Uterus (tissue), 4 donors: ENCODE results near the gene SFN. TPM values are rescaled to one million over a fixed set of nuclear protein-coding genes. Genes with fewer than 3 reads are reported as not detected.
A peak's percentile ranks its signal among the peaks of the same experiment; 100 is the strongest.

ENCODE experiments used
- DNase-seq, 2 donors: peaks; one replicate each; pipeline ENCODE4 v3.0.0-alpha.2; 2019 to 2020
- H3K27ac ChIP-seq, 2 donors: fragments of 200-600 bp; sonication (generic); 1 replicate in 1 of 2; 2 replicates in 1 of 2; pipeline ENCODE4 v1.5.1; 2016 to 2018
- H3K27me3 ChIP-seq, 2 donors: fragments of 200-600 bp; sonication (generic); one replicate each; pipeline ENCODE4 v1.5.1; 2018 to 2019; ENCODE audit warnings: control low read depth in 1 of 2
- H3K36me3 ChIP-seq, 2 donors: fragments of 200-600 bp; sonication (generic); one replicate each; pipeline ENCODE4 v1.5.1; 2019; ENCODE audit warnings: control low read depth in 1 of 2
- H3K4me1 ChIP-seq, 2 donors: fragments of 200-600 bp; sonication (generic); one replicate each; pipeline ENCODE4 v1.5.1; 2018 to 2019; ENCODE audit warnings: control low read depth in 1 of 2
- H3K4me3 ChIP-seq, 2 donors: fragments of 200-600 bp; sonication (generic); 1 replicate in 1 of 2; 2 replicates in 1 of 2; pipeline ENCODE4 v1.5.1; 2018 to 2019; ENCODE audit warnings: mild to moderate bottlenecking in 1 of 2
- H3K9me3 ChIP-seq, 2 donors: fragments of 200-600 bp; sonication (generic); one replicate each; pipeline ENCODE4 v1.5.1; 2019; ENCODE audit warnings: control low read depth in 1 of 2
- CTCF ChIP-seq, 4 experiments: fragments of 200-600 bp in 2 of 4; fragments of 450-650 bp in 2 of 4; sonication (generic) in 2 of 4; IDR thresholded peaks; one replicate each; pipeline ENCODE4 v1.5.1; 2016 to 2019; ENCODE audit warnings: antibody characterized with exemption in 4 of 4, mild to moderate bottlenecking in 2 of 4, moderate library complexity in 1 of 4
- POLR2A ChIP-seq, 2 donors: fragments of 450-650 bp; IDR thresholded peaks; one replicate each; pipeline ENCODE4 v1.6.1; 2016; ENCODE audit warnings: antibody characterized with exemption in 2 of 2, mild to moderate bottlenecking in 1 of 2, moderate library complexity in 1 of 2
- intact Hi-C: fragments of 100-400 bp; cut with DNase I; formaldehyde crosslinking; loops from one replicate; pipeline ENCODE4 v1.15.1; 2023; ENCODE audit warnings: low total_unique reads
- total RNA-seq, 4 donors: library from RNA; depleted of rRNA in 3 of 4; stranded (reverse); fragments of >200 nt in 3 of 4; gene quantifications; one replicate each; pipeline versions ENCODE4 v1.1.0 to v1.2.4, GENCODE V29; 2014 to 2023
- donor health status: DM: yes; HTN: yes; CAD: no.

The SFN gene
- total RNA-seq, 4 donors from 2014 or later, result 0.55 to 0.83 TPM; not detected in 2

- TF ChIP-seq CTCF (IDR thresholded peaks at IDR 0.05) (no peak), POLR2A (IDR thresholded peaks at IDR 0.05) (no peak)
- peaks cover 10 to 20% of the 10 kb centered on the region in 2 donors for H3K4me1 ChIP-seq
- intact Hi-C loops, result no loop called here
- no peaks in the 10 kb centered on the region for H3K9me3 ChIP-seq
- no peaks in the 10 kb centered on the region for H3K27me3 ChIP-seq
- peak overlapping the region; percentile 82 to 87 for H3K4me3 ChIP-seq
- H3K27ac ChIP-seq, result peak overlapping the region; percentile 89 to 90
- DNase-seq, result no peak
- H3K36me3 ChIP-seq, result no peaks in the 10 kb centered on the region
These were observed 35.3 kb upstream of the SFN start for GRCh38 chr1:26827663-26828062.

GRCh38 chr1:26828411-26828991 lies 34.4 kb upstream of the SFN start:
- Histone ChIP-seq H3K36me3 (no peaks in the 10 kb centered on the region), H3K27me3 (no peaks in the 10 kb centered on the region), H3K9me3 (no peaks in the 10 kb centered on the region), H3K4me1 (peaks cover 10 to 20% of the 10 kb centered on the region in 2 donors), H3K27ac (peak overlapping the region in 1 of 2 donors; percentile 15), H3K4me3 (no peak overlapping the region)
- intact Hi-C loops, result no loop called here
- TF ChIP-seq POLR2A (IDR thresholded peaks at IDR 0.05), result no peak
- TF ChIP-seq CTCF (IDR thresholded peaks at IDR 0.05), result no peak
- no peak for DNase-seq

- no peak overlapping the region for H3K4me3 ChIP-seq
- H3K27me3 ChIP-seq, result no peaks in the 10 kb centered on the region
- H3K27ac ChIP-seq, result no peak overlapping the region
- H3K4me1 ChIP-seq, result peaks cover 10 to 20% of the 10 kb centered on the region in 2 donors
- TF ChIP-seq CTCF (IDR thresholded peaks at IDR 0.05) (no peak), POLR2A (IDR thresholded peaks at IDR 0.05) (no peak)
- no peak for DNase-seq
- no peaks in the 10 kb centered on the region for H3K36me3 ChIP-seq
- H3K9me3 ChIP-seq, result no peaks in the 10 kb centered on the region
- intact Hi-C loops, result no loop called here
These were observed 33.6 kb upstream of the SFN start for GRCh38 chr1:26829184-26829911.

- intact Hi-C loops, result no loop called here
- Histone ChIP-seq H3K36me3 (no peaks in the 10 kb centered on the region), H3K9me3 (no peaks in the 10 kb centered on the region), H3K4me1 (peaks cover 5 to 20% of the 10 kb centered on the region in 2 donors), H3K4me3 (no peak overlapping the region), H3K27ac (no peak overlapping the region), H3K27me3 (no peaks in the 10 kb centered on the region)
- DNase-seq, result no peak
- TF ChIP-seq CTCF (IDR thresholded peaks at IDR 0.05), result no peak
- no peak for TF ChIP-seq POLR2A (IDR thresholded peaks at IDR 0.05)
These were observed 31.9 kb upstream of the SFN start for GRCh38 chr1:26831059-26831458.

GRCh38 chr1:26831546-26832248 lies 31.3 kb upstream of the SFN start:
- no peak for DNase-seq
- H3K27ac ChIP-seq, result no peak overlapping the region
- H3K4me1 ChIP-seq, result peaks cover 5 to 20% of the 10 kb centered on the region in 2 donors
- no peak for TF ChIP-seq CTCF (IDR thresholded peaks at IDR 0.05)
- no peak for TF ChIP-seq POLR2A (IDR thresholded peaks at IDR 0.05)
- no peaks in the 10 kb centered on the region for H3K9me3 ChIP-seq
- no peak overlapping the region for H3K4me3 ChIP-seq
- H3K36me3 ChIP-seq, result no peaks in the 10 kb centered on the region
- intact Hi-C loops, result no loop called here
- no peaks in the 10 kb centered on the region for H3K27me3 ChIP-seq
